GM23338 (cell line): ENCODE measurements around the gene ACAD10. TPM values are rescaled to one million over a fixed set of nuclear protein-coding genes. Genes with fewer than 3 reads are reported as not detected.
"Not testable (repeated sequence)": the region's sequence is repeated elsewhere in the genome, so short reads cannot be mapped to it uniquely, and the experiment has no call there.

ENCODE experiments used
- ATAC-seq: fragments of 200-7000 bp; cut with Tn5 transposase; 3 replicates; pipeline ENCODE4 v1.9.1; 2020
- DNase-seq: peaks from one replicate; pipeline ENCODE4 v3.0.0-alpha.2; 2015; ENCODE audit warnings: low spot score
- H2AFZ ChIP-seq: fragments of 200-600 bp; sonication (generic); 2 replicates; pipeline ENCODE4 v1.8.0; 2016; ENCODE audit warnings: antibody characterized with exemption, mild to moderate bottlenecking, moderate library complexity
- H3F3A ChIP-seq: fragments of 200-600 bp; sonication (generic); replicated peaks from 2 replicates; pipeline ENCODE4 v1.8.0; 2017; ENCODE audit warnings: antibody characterized with exemption, mixed run types, low read depth
- H3K27ac ChIP-seq: fragments of 200-600 bp; sonication (generic); 2 replicates; pipeline ENCODE4 v1.6.1; 2016; ENCODE audit warnings: low read depth
- H3K27me3 ChIP-seq: fragments of 200-600 bp; sonication (generic); 2 replicates; pipeline ENCODE4 v1.8.0; 2016; ENCODE audit warnings: mild to moderate bottlenecking, mixed run types, moderate library complexity; ENCODE audit not compliant: insufficient read depth
- H3K36me3 ChIP-seq: fragments of 200-600 bp; sonication (generic); 2 replicates; pipeline ENCODE4 v1.8.0; 2016; ENCODE audit warnings: mild to moderate bottlenecking; ENCODE audit not compliant: insufficient read depth
- H3K4me1 ChIP-seq: fragments of 200-600 bp; sonication (generic); 2 replicates; pipeline ENCODE4 v1.8.0; 2016; ENCODE audit warnings: mild to moderate bottlenecking, moderate library complexity; ENCODE audit not compliant: insufficient read depth
- H3K4me2 ChIP-seq: fragments of 200-600 bp; sonication (generic); 2 replicates; pipeline ENCODE4 v1.7.1; 2017; ENCODE audit warnings: mixed run types
- H3K4me3 ChIP-seq: fragments of 200-600 bp; sonication (generic); 2 replicates; pipeline ENCODE4 v1.6.1; 2016; ENCODE audit warnings: mixed run types
- H3K79me2 ChIP-seq: fragments of 200-600 bp; sonication (generic); replicated peaks from 2 replicates; pipeline ENCODE4 v1.8.0; 2017; ENCODE audit warnings: mild to moderate bottlenecking; ENCODE audit not compliant: insufficient read depth
- H3K9me2 ChIP-seq: fragments of 200-600 bp; sonication (generic); 2 replicates; pipeline ENCODE4 v1.8.0; 2017; ENCODE audit not compliant: insufficient read depth
- H4K20me1 ChIP-seq: fragments of 200-600 bp; sonication (generic); replicated peaks from 2 replicates; pipeline ENCODE4 v1.8.0; 2017; ENCODE audit warnings: mild to moderate bottlenecking; ENCODE audit not compliant: insufficient read depth
- H3K27ac Mint-ChIP-seq: 2 replicates; pipeline ENCODE4 v1.8.0; 2020; ENCODE audit warnings: inconsistent platforms, mild to moderate bottlenecking, moderate library complexity, mixed read lengths
- H3K27me3 Mint-ChIP-seq: 3 replicates; pipeline ENCODE4 v1.8.0; 2022; ENCODE audit warnings: low read depth, mild to moderate bottlenecking, moderate library complexity, mixed read lengths, inconsistent platforms; ENCODE audit not compliant: insufficient read depth, poor library complexity
- H3K36me3 Mint-ChIP-seq: 3 replicates; pipeline ENCODE4 v1.8.0; 2021; ENCODE audit warnings: low read depth, mild to moderate bottlenecking, inconsistent platforms, moderate library complexity, mixed read lengths
- H3K4me1 Mint-ChIP-seq: 3 replicates; pipeline ENCODE4 v1.8.0; 2020; ENCODE audit warnings: mild to moderate bottlenecking, inconsistent platforms, mixed read lengths
- H3K4me3 Mint-ChIP-seq: 3 replicates; pipeline ENCODE4 v1.8.0; 2021; ENCODE audit warnings: moderate library complexity, mild to moderate bottlenecking, inconsistent platforms, mixed read lengths
- H3K9me3 Mint-ChIP-seq: 3 replicates; pipeline ENCODE4 v1.8.0; 2020; ENCODE audit warnings: moderate library complexity, mild to moderate bottlenecking, inconsistent platforms, mixed read lengths
- CTCF ChIP-seq, 2 experiments: fragments of 200-600 bp in 1 of 2; sonication (generic) in 1 of 2; conservative IDR thresholded peaks; 2 replicates each; pipeline versions ENCODE4 v1.5.1 to v1.6.1; 2016 to 2017; ENCODE audit warnings: antibody characterized with exemption in 2 of 2, low read depth in 2 of 2, mild to moderate bottlenecking in 2 of 2, moderate library complexity in 1 of 2
- JUNB ChIP-seq: IDR thresholded peaks from one replicate; pipeline ENCODE4 v1.6.1; 2016; ENCODE audit warnings: antibody characterized with exemption; ENCODE audit not compliant: unreplicated experiment
- STAT1 ChIP-seq: IDR thresholded peaks from one replicate; pipeline ENCODE4 v1.6.1; 2016; ENCODE audit warnings: antibody characterized with exemption; ENCODE audit not compliant: unreplicated experiment
- ZNF462 ChIP-seq: fragments of 250-450 bp; sonication (Bioruptor Pico); IDR thresholded peaks from 2 replicates; pipeline ENCODE4 v1.5.0; 2020; ENCODE audit warnings: mild to moderate bottlenecking, moderate library complexity
- polyA plus RNA-seq: library from polyadenylated mRNA; unstranded; fragments of >200 nt; fragmentation: Nextera tagmentation; extraction: Ambion mirVana; gene quantifications from 2 replicates; pipeline ENCODE4 v1.2.1, GENCODE V29; 2016
- total RNA-seq: library from RNA; depleted of rRNA; stranded (reverse); fragments of >200 nt; shearing (Covaris generic); gene quantifications from 2 replicates; pipeline ENCODE4 v1.2.3, GENCODE V29; 2014

The ACAD10 gene
- total and polyA plus RNA-seq, 2 experiments from 2014 or later = 16.3 to 23.1 TPM

DNA sequence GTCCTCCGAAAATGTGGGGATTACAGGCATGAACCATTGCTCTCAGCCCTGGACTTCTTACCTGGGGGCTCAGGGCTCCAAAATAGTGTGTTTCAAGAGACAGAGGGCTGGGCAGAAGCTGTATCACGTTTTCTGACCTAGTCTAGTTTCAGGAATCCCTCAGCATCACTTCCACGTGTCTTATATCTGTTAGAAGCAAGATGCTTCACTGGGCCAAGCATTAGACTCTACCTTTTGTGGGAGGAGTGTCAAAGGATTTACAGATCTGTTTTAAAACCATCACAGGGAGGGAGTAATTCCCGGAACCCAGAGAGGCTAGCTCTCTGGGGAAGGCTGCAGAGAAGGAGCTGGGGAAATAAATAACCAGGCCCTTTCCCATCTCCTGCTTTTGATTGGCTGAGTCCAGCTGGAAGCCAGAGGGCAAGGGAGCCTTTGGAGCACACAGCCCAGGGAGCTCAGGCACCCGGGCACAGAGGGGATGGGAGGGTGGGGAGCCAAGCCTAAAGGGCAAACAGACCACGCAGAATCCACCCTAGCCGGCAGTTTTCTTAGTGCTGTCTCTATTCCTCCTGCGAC, 47.6 kb downstream of the ACAD10 start:
- Histone ChIP-seq H3K9me2 (no peaks in the 10 kb centered on the region), H3K27ac (no peak overlapping the region), H3K4me1 (no peaks in the 10 kb centered on the region), H3K4me2 (no peak overlapping the region), H2AFZ (no peak overlapping the region), H4K20me1 (no peaks in the 10 kb centered on the region), H3K36me3 (no peaks in the 10 kb centered on the region), H3K79me2 (no peaks in the 10 kb centered on the region), H3F3A (no peaks in the 10 kb centered on the region), H3K27me3 (no peaks in the 10 kb centered on the region), H3K4me3 (no peak overlapping the region)
- H3K4me3 Mint-ChIP-seq = no peak overlapping the region
- H3K9me3 Mint-ChIP-seq = no peaks in the 10 kb centered on the region
- H3K36me3 Mint-ChIP-seq = peaks cover 23% of the 10 kb centered on the region
- no peak for DNase-seq
- ATAC-seq = no peak; the same call in 2 of the 3 replicates
- TF ChIP-seq STAT1 (no peak), JUNB (no peak), ZNF462 (CRISPR knock-in tag) (no peak), CTCF (conservative IDR thresholded peaks at IDR 0.05; ENCODE audit: low read depth in 2 of 2) (no peak)
- no peak overlapping the region for H3K27ac Mint-ChIP-seq
- H3K27me3 Mint-ChIP-seq = peaks cover 5% of the 10 kb centered on the region
- no peaks in the 10 kb centered on the region for H3K4me1 Mint-ChIP-seq

DNA sequence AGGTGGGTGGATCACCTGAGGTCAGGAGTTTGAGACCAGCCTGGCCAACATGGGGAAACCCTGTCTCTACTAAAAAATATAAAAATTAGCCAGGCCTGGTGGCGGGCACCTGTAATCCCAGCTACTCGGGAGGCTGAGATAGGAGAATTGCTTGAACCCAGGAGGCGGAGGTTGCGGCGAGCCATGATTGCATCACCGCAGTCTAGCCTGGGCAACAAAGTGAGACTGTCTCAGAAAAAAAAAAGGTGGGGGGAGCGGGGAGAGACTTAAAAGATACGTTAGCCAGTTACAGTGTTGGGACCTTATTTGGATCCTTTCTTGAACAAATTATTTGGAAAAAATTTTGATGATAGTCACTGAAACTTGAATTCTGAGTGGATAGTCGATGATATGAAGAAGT, 53.7 kb downstream of the ACAD10 start:
- H3K9me2 ChIP-seq, H3K36me3 ChIP-seq, DNase-seq, H3K27ac Mint-ChIP-seq, H3K27me3 ChIP-seq, H3K4me1 Mint-ChIP-seq, H3K4me1 ChIP-seq, H3K79me2 ChIP-seq, ATAC-seq, H3F3A ChIP-seq, H2AFZ ChIP-seq, H3K4me3 ChIP-seq, H4K20me1 ChIP-seq, H3K27ac ChIP-seq, H3K9me3 Mint-ChIP-seq, H3K27me3 Mint-ChIP-seq, H3K4me3 Mint-ChIP-seq, H3K4me2 ChIP-seq: not testable (repeated sequence)
- peaks cover 13% of the 10 kb centered on the region for H3K36me3 Mint-ChIP-seq
